ENCODE data around the gene DNAH7. TPM values are rescaled to one million over a fixed set of nuclear protein-coding genes. Genes with fewer than 3 reads are reported as not detected.

Gene DNAH7
- total and polyA plus RNA-seq, 2 of the 4 experiments (the other 2 are of a cell fraction) = 0.22 to 0.36 TPM

DNA sequence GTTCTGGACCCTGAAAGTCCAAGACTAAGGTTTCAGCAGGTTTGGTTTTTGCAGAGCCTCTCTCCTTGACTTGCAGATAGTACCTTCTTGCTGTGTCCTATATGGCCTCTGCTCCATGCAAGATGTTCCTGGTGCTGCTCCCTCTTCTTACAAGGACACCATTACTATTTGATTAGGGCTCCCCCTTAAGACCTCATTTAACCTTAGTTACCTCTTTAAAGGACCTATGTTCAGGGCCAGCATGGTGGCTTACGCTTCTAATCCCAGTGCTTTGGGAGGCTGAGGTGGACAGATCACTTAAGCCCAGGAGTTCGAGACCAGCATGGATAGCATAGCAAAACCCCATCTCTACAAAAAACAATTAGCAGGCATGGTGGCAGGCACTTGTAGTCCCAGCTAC is 232.6 kb downstream of the DNAH7 start:
- in situ Hi-C loops (cut with MboI; ENCODE audit: low sequenced_read_pairs) = no loop called here
- Histone ChIP-seq H3K9me3 (ENCODE audit: control insufficient read depth, insufficient read depth, low read length) (no peaks in the 10 kb centered on the region), H3K27me3 (ENCODE audit: control insufficient read depth, insufficient read depth, low read length) (no peaks in the 10 kb centered on the region), H3K9ac (ENCODE audit: low read depth, low read length) (no peak overlapping the region), H3K56ac (ENCODE audit: extremely low read depth, insufficient read depth, low read length) (no peak overlapping the region), H2AK9ac (replicated peaks; ENCODE audit: low read depth, low read length, poor library complexity) (no peak overlapping the region), H3K4me3 (ENCODE audit: insufficient read depth, low read depth, low read length) (no peak overlapping the region), H3K14ac (replicated peaks; ENCODE audit: low read depth, low read length) (no peak overlapping the region), H2BK20ac (ENCODE audit: low read depth, low read length) (no peak overlapping the region), H3K4me2 (ENCODE audit: low read depth, low read length) (no peak overlapping the region), H3K79me1 (ENCODE audit: low read depth in 1 of 2, low read length in 2 of 2) (no peaks in the 10 kb centered on the region), H4K5ac (ENCODE audit: low read depth, low read length) (no peak overlapping the region), H3K4me1 (ENCODE audit: control insufficient read depth, insufficient read depth, low read length) (peaks cover 2% of the 10 kb centered on the region; the same call in 1 of the 2 replicates), H2BK120ac (ENCODE audit: low read depth, low read length) (no peak overlapping the region), H3K23ac (ENCODE audit: low read depth, low read length) (no peak overlapping the region; the same call in 1 of the 2 replicates), H3K36me3 (ENCODE audit: control insufficient read depth, insufficient read depth, low read length) (no peaks in the 10 kb centered on the region), H2AK5ac (ENCODE audit: low read depth, low read length) (no peak overlapping the region), H3K18ac (ENCODE audit: low read depth, low read length) (no peak overlapping the region), H3K27ac (ENCODE audit: insufficient read depth, low read length) (no peak overlapping the region), H3K4ac (ENCODE audit: low read depth, low read length) (no peak overlapping the region; the same call in 1 of the 2 replicates), H2AFZ (replicated peaks; ENCODE audit: low read length, poor library complexity) (no peak overlapping the region), H4K20me1 (ENCODE audit: insufficient read depth, low read length) (no peaks in the 10 kb centered on the region), H4K8ac (ENCODE audit: low read depth in 2 of 2, low read length in 2 of 2) (no peak overlapping the region), H4K91ac (ENCODE audit: insufficient read depth, low read depth, low read length) (no peak overlapping the region), H2BK15ac (ENCODE audit: low read depth, low read length) (no peak overlapping the region), H3K9me1 (ENCODE audit: insufficient read depth, low read length) (no peaks in the 10 kb centered on the region), H2BK5ac (ENCODE audit: low read depth, low read length, poor library complexity, severe bottlenecking) (no peak overlapping the region)
- dilution Hi-C loops (cut with HindIII; ENCODE audit: low sequenced_read_pairs, unreplicated experiment) = no loop called here
- POLR2A ChIA-PET (ENCODE audit: unreplicated experiment) = no interaction called here
- no TSS peak for BruUV-seq (replicated peaks)
- DNase-seq (no peak), ATAC-seq (ENCODE audit: low read depth) (no peak)
- TF ChIP-seq, protein P1, sequence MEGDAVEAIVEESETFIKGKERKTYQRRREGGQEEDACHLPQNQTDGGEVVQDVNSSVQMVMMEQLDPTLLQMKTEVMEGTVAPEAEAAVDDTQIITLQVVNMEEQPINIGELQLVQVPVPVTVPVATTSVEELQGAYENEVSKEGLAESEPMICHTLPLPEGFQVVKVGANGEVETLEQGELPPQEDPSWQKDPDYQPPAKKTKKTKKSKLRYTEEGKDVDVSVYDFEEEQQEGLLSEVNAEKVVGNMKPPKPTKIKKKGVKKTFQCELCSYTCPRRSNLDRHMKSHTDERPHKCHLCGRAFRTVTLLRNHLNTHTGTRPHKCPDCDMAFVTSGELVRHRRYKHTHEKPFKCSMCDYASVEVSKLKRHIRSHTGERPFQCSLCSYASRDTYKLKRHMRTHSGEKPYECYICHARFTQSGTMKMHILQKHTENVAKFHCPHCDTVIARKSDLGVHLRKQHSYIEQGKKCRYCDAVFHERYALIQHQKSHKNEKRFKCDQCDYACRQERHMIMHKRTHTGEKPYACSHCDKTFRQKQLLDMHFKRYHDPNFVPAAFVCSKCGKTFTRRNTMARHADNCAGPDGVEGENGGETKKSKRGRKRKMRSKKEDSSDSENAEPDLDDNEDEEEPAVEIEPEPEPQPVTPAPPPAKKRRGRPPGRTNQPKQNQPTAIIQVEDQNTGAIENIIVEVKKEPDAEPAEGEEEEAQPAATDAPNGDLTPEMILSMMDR (conservative IDR thresholded peaks at IDR 0.05; ENCODE audit: low read depth, low read length) = no peak
- TF ChIP-seq RFX5 (IDR thresholded peaks at IDR 0.05; ENCODE audit: low read depth, low read length) = no peak
- TF ChIP-seq MXI1 (IDR thresholded peaks at IDR 0.05; ENCODE audit: borderline replicate concordance, low read depth, low read length) = no peak
- TF ChIP-seq CEBPB (IDR thresholded peaks at IDR 0.05; ENCODE audit: low read depth, low read length) = no peak
- no peak for TF ChIP-seq POLR2A (IDR thresholded peaks at IDR 0.05; ENCODE audit: low read depth, low read length)
- no peak for TF ChIP-seq MAZ (IDR thresholded peaks at IDR 0.05; ENCODE audit: borderline replicate concordance, low read depth, low read length)
- TF ChIP-seq RCOR1 (IDR thresholded peaks at IDR 0.05; ENCODE audit: insufficient replicate concordance, low read length) = no peak
- intact Hi-C loops (cut with micrococcal nuclease) = no loop called here
- CTCF ChIA-PET = no interaction called here
- whole genome bisulfite sequencing, 2 experiments (ENCODE audit: extremely low coverage in 2 of 2, insufficient read length in 1 of 2) = no CpG with 5 or more reads among the region's 2 CpGs

All from IMR-90 (cell line).